Stimulated activated CD4-positive, alpha-beta T cell treated with anti-CD3 and anti-CD28 coated beads, Interleukin-1b, Interleukin-23, amount 100 ng/mL, for 24 hours (primary cell): Measurements from ENCODE around the gene KCND2.
"Not testable (repeated sequence)": the region's sequence is repeated elsewhere in the genome, so short reads cannot be mapped to it uniquely, and the experiment has no call there.

ENCODE experiments used
- DNase-seq, 4 experiments: peaks; one replicate each; pipeline ENCODE4 v3.0.0-alpha.2; 2020; ENCODE audit warnings: low read depth in 4 of 4, low spot score in 1 of 4

The KCND2 gene

GRCh38 chr7:120738816-120739215, 465.8 kb downstream of the KCND2 start:
- DNase-seq = no peak

GRCh38 chr7:120740348-120740747, 467.4 kb downstream of the KCND2 start:
- no peak for DNase-seq

DNA sequence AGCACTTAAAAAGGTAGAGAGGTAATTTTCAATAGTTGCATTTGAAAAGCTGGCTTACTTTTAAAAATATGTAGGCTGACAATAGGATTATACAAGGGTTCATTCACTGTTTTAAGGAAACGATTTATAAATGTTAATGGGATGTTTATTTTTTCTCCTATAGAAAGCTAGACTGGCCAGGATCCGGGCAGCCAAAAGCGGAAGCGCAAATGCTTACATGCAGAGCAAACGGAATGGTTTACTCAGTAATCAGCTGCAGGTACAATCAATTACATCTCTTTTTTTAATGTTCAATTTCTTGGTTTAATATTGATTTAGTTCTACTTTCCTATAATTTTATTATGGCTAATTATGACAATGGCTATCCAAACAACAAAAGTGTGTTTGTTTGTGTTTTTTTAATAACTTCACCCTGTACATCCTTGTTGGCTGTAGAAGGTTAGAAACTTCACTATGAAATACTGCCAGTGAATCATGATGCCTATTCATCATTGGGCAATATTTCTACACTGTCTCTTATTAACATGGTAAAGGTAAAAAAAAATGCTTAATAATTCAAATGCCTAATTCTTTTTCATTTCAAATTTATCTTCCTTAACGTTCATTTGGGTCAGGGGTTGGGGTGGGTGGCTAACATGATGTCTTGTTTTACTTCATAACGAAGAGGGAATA, 468.5 kb downstream of the KCND2 start:
- no peak for DNase-seq

- no peak for DNase-seq
Measured at GRCh38 chr7:120742372-120742771, 469.4 kb downstream of the KCND2 start.

DNA sequence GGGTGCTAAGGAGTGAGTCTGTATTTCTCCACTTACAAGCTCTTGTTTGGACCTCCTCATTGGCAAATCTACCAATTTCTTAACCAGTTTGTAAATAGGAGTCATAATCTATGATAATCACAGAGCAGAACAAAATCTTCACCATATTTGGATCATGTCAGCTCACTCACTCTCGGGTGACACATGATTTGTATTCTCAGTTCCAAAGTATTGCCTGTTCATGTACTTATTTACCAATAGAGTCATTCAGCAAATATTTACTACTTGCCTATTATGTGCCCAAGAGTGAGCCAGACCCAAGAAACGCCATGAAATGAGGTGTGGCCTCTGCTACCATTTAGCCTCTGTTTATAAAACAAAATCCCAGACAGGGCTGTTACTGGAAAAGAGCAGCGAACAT, 470.2 kb downstream of the KCND2 start:
- DNase-seq = no peak

GRCh38 chr7:120760050-120760449, 487.1 kb downstream of the KCND2 start:
- DNase-seq = no peak

GRCh38 chr7:120760851-120761250, 487.9 kb downstream of the KCND2 start:
- DNase-seq = no peak

DNA sequence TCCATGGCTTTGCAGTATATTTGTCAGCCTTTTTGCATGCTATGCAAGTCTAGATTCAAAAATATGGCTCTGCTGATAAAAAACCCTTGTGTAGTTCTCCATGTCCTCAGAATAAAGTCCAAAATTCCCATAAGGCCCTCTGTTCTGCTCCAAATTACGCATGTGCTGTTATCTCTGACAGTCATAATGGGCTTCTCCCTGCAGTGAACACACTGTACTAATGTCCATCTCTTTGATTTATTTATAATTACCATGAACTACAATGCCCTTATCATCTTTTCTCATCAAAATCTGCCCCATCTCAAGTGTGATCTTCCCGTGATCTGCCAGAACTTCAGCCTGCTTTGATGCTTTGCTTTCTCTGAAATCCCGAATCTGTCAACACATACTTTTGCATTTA, 497.2 kb downstream of the KCND2 start:
- no peak for DNase-seq

DNA sequence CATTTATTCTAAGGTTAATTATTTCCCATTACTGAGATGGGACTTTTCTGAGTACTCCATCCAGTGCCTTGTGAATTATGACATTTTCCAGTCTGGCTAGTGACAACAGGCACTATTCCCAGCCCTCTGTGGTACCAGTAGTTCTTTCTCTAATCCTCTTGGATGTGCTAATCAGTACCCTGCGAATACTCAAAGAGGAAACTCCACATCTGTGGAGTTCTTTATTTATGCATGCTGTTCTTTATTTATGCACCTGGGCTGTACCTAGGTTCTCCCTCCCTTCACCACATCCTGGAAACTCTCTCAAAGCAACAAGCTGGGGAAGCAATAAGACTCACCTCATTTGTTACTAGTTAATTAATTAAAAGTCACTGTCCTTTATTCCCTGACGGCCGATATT, 501.5 kb downstream of the KCND2 start:
- DNase-seq = no peak

GRCh38 chr7:120775755-120776154, 502.8 kb downstream of the KCND2 start:
- no peak for DNase-seq

- not testable (repeated sequence) for DNase-seq
Measured at GRCh38 chr7:120779078-120779477, 506.1 kb downstream of the KCND2 start.

- not testable (repeated sequence) for DNase-seq
Measured at GRCh38 chr7:120780451-120780850, 507.5 kb downstream of the KCND2 start.

GRCh38 chr7:120780938-120781337, 508.0 kb downstream of the KCND2 start:
- no peak for DNase-seq

DNA sequence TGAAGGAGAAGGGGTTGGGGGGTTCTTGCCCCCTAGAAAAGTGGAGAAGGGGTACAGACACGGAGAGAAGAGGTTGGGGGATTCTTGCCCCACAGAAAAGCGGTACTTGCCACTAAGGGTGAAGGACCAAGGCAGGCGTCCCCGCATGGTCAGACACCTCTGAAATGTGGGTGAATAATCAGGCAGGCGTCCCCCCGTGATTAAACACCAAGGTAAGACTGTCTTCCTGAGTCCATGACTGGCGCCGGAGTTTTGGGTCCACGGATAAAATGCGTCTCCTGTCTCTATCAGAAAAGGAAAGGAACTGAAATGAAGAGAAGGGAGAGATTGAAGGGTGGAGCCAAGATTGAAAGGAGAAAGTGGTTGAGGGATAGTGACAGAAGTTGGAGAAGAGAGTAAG, 508.9 kb downstream of the KCND2 start:
- not testable (repeated sequence) for DNase-seq

GRCh38 chr7:120783273-120783672, 510.3 kb downstream of the KCND2 start:
- DNase-seq = no peak

DNA sequence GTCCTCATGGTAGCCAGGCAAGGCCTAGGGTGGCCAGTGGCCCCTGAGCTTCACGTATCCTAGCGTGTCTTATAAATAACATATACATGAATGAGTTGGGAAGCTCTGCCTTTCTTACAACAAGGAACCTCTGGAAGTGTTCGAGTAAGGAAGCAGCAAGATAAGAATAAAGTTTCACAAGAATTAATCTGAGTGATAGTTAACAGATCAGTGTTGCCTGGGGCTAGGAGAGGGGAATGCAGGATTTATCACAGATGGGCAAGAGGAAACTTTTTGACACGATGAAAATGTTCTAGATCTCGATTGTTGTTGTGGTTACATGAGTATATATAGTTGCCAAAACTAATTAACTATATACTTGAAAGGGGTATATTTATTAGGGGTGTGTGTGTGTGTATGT, 510.7 kb downstream of the KCND2 start:
- no peak for DNase-seq

- DNase-seq = no peak
Measured at GRCh38 chr7:120785095-120785494, 512.1 kb downstream of the KCND2 start.

GRCh38 chr7:120792091-120792860, 519.3 kb downstream of the KCND2 start:
- DNase-seq = peak; percentile 33 to 48 (median 36)

- no peak for DNase-seq
Measured at GRCh38 chr7:120792861-120793130, 519.8 kb downstream of the KCND2 start.

GRCh38 chr7:120793213-120793936, 520.4 kb downstream of the KCND2 start:
- DNase-seq = no peak

- DNase-seq = no peak
Measured at GRCh38 chr7:120794106-120794729, 521.2 kb downstream of the KCND2 start.
